Measurements from ENCODE around the gene CDH23.
A peak's percentile ranks its signal among the peaks of the same experiment; 100 is the strongest.

CDH23 gene

GRCh38 chr10:71718165-71718698 is 321.5 kb downstream of the CDH23 start:
- in situ Hi-C loops (cut with HindIII; ENCODE audit: low pct_ligation_motif_present, low pct_unique_long_range_greater_than_20kb, low sequenced_read_pairs) = no loop called here

GRCh38 chr10:71719042-71719441 is 322.3 kb downstream of the CDH23 start:
- no peak for DNase-seq
- in situ Hi-C loops (cut with HindIII; ENCODE audit: low pct_ligation_motif_present, low pct_unique_long_range_greater_than_20kb, low sequenced_read_pairs) = no loop called here

More at GRCh38 chr10:71718165-71718698, 321.5 kb downstream of the CDH23 start:
- DNase-seq = no peak

- in situ Hi-C loops (cut with HindIII; ENCODE audit: low pct_ligation_motif_present, low pct_unique_long_range_greater_than_20kb, low sequenced_read_pairs) = no loop called here
- DNase-seq = no peak
Measured at GRCh38 chr10:71719464-71720201, 322.9 kb downstream of the CDH23 start, which contains the start of gene C10orf105. TSS of gene C10orf105 (minus strand) at chr10:71719778. CDS start at chr10:71716337, 3,441 bp downstream.

GRCh38 chr10:71720288-71720687 is 323.6 kb downstream of the CDH23 start:
- no peak for DNase-seq
- in situ Hi-C loops (cut with HindIII; ENCODE audit: low pct_ligation_motif_present, low pct_unique_long_range_greater_than_20kb, low sequenced_read_pairs) = no loop called here

- in situ Hi-C loops (cut with HindIII; ENCODE audit: low pct_ligation_motif_present, low pct_unique_long_range_greater_than_20kb, low sequenced_read_pairs) = no loop called here
- no peak for DNase-seq
Measured at GRCh38 chr10:71721313-71721712, 324.6 kb downstream of the CDH23 start.

GRCh38 chr10:71722849-71723248 is 326.1 kb downstream of the CDH23 start:
- no peak for DNase-seq
- in situ Hi-C loops (cut with HindIII; ENCODE audit: low pct_ligation_motif_present, low pct_unique_long_range_greater_than_20kb, low sequenced_read_pairs) = no loop called here

GRCh38 chr10:71723311-71723710 is 326.6 kb downstream of the CDH23 start:
- DNase-seq = no peak
- in situ Hi-C loops (cut with HindIII; ENCODE audit: low pct_ligation_motif_present, low pct_unique_long_range_greater_than_20kb, low sequenced_read_pairs) = no loop called here

- in situ Hi-C loops (cut with HindIII; ENCODE audit: low pct_ligation_motif_present, low pct_unique_long_range_greater_than_20kb, low sequenced_read_pairs) = no loop called here
- no peak for DNase-seq
Measured at GRCh38 chr10:71724539-71724938, 327.8 kb downstream of the CDH23 start.

GRCh38 chr10:71725249-71725648 is 328.5 kb downstream of the CDH23 start:
- in situ Hi-C loops (cut with HindIII; ENCODE audit: low pct_ligation_motif_present, low pct_unique_long_range_greater_than_20kb, low sequenced_read_pairs) = no loop called here
- DNase-seq = no peak

- DNase-seq = peak; percentile 50
- in situ Hi-C loops (cut with HindIII; ENCODE audit: low pct_ligation_motif_present, low pct_unique_long_range_greater_than_20kb, low sequenced_read_pairs) = no loop called here
Measured at GRCh38 chr10:71725998-71726579, 329.4 kb downstream of the CDH23 start.

GRCh38 chr10:71726580-71727104 is 329.9 kb downstream of the CDH23 start:
- no peak for DNase-seq
- in situ Hi-C loops (cut with HindIII; ENCODE audit: low pct_ligation_motif_present, low pct_unique_long_range_greater_than_20kb, low sequenced_read_pairs) = no loop called here

- DNase-seq = no peak
- in situ Hi-C loops (cut with HindIII; ENCODE audit: low pct_ligation_motif_present, low pct_unique_long_range_greater_than_20kb, low sequenced_read_pairs) = no loop called here
Measured at GRCh38 chr10:71727105-71727737, 330.5 kb downstream of the CDH23 start.

- in situ Hi-C loops (cut with HindIII; ENCODE audit: low pct_ligation_motif_present, low pct_unique_long_range_greater_than_20kb, low sequenced_read_pairs) = no loop called here
- no peak for DNase-seq
Measured at GRCh38 chr10:71727738-71728737, 331.3 kb downstream of the CDH23 start.

- DNase-seq = no peak
- in situ Hi-C loops (cut with HindIII; ENCODE audit: low pct_ligation_motif_present, low pct_unique_long_range_greater_than_20kb, low sequenced_read_pairs) = no loop called here
Measured at GRCh38 chr10:71729161-71729636, 332.5 kb downstream of the CDH23 start.

GRCh38 chr10:71731791-71732190 is 335.1 kb downstream of the CDH23 start:
- no peak for DNase-seq
- in situ Hi-C loops (cut with HindIII; ENCODE audit: low pct_ligation_motif_present, low pct_unique_long_range_greater_than_20kb, low sequenced_read_pairs) = no loop called here

GRCh38 chr10:71734797-71735196 is 338.1 kb downstream of the CDH23 start:
- in situ Hi-C loops (cut with HindIII; ENCODE audit: low pct_ligation_motif_present, low pct_unique_long_range_greater_than_20kb, low sequenced_read_pairs) = no loop called here
- no peak for DNase-seq

- in situ Hi-C loops (cut with HindIII; ENCODE audit: low pct_ligation_motif_present, low pct_unique_long_range_greater_than_20kb, low sequenced_read_pairs) = no loop called here
- DNase-seq = no peak
Measured at GRCh38 chr10:71735709-71736569, 339.2 kb downstream of the CDH23 start.

All from ACHN (cell line).